HG02642 (cell line): ENCODE data around the gene JMJD1C.
"Not testable (repeated sequence)": the region's sequence is repeated elsewhere in the genome, so short reads cannot be mapped to it uniquely, and the experiment has no call there.

Source experiments
- ATAC-seq: cut with Tn5 transposase; IDR thresholded peaks from one replicate; pipeline ENCODE4 v1.9.1; 2021; ENCODE audit warnings: mild to moderate bottlenecking; ENCODE audit not compliant: unreplicated experiment, poor library complexity

Gene JMJD1C

DNA sequence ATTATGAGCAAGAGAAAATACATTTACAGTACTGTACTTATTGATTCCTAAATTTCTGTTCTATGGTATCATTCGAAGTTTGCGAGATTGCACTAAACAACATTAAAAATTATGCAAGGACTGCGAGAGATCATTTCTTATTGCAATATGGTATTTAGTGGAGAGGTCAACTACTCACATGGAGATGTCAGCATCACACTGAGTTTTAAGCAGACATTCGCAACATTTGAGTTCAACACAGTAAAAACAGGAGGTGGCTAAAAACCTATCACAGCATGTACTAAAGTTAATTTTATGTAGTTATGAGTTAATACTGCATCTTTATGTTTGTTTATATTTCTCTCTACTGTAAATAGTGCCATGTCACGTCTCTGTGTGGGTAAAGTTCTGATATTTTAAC lies 53.5 kb downstream of the JMJD1C start:
- ATAC-seq: no peak

DNA sequence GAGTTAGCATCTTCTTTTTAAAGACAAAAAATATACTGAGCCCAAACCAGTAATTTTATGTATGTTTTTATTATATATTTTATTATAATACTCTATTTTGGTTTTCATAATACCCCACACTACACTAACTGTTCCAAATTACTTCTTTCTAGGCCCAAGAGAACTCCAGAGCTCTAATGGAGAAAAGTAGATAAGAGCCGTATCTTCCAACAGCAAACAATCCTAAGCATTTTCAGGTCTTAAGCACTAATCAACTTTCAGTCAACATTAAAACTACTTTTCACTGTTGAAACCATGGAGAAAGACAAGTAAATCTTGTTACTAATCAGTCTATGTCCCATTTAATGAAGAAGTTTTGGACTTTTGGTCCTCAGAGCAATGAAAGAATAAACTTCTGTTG lies 55.1 kb downstream of the JMJD1C start:
- no peak for ATAC-seq

DNA sequence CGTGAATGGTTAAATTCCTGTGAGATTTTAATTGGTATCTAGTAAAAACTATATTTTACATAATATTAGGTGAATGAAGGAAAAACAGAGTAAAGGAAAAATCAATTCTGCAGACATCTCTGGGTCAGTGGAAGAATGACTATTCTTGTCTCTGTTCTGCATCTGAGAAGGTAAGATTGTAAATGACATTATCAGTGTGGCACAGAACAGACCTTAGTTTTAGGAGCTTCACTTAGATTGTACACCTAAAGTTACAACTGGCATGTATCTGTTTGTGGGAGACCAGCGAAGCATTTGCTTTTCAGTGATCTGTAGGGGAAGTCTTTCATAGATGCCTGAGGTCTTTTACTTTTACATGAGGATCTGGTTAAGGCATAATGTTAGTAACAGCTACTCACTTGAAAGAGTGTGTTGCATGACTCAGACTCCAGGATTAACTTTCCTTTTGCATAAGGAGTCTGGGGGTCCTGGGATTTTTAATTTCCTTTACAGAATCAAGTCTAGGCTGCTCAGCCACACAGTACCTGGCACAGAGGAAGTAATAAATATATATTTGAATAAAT lies 56.2 kb downstream of the JMJD1C start:
- ATAC-seq: no peak

DNA sequence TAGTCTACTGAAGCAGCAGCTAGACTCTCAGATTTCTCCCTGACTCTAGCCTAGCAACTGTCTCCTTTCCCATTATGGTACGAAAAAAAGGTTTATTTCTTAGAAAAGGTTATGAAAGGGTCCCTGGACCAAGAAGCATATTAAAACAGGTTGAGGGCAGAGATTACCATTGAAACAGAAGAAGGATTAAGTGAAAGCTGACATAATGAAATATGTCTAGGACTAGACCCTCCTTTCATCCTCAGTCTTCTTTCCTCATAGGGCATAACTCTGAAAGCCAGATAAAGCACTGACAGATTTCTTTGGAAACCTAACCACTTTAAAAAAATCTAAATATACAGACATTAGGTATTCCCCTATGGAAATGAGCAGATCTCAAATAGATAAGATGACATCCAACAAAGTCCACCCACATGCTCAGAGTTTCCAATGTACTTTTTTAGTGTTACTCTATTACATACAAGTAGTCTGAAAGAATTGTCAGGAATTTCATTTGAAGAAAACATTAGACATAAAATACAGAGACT lies 58.6 kb downstream of the JMJD1C start:
- ATAC-seq: no peak

DNA sequence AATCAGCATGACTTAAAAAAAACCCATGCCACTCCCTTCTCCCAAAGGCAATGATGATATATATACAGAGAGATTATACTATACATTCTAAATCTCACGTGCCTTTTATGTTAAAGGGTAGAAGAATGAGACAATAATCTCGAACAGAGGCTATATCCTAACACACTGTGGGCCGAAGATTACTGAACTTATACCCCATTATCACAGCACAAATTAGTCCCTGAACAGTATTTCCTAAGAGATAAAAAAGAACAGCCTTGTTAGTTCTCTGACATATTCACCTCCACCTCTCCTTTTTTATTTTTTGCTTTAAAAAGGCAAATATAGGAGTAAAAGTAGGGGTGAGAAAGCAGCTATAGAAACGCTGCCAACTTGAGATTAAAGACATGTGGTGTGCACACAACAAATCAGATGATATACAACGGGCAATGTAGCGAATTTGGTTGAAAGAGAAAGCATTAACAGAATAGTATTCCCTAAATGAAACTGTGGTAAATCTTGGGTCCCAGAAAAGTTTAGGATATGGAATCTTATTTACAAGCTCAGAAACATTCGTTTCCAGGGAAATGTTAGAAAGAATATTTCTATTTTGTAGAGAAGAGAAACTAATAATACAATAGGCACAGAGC lies 69.5 kb downstream of the JMJD1C start:
- ATAC-seq: no peak

DNA sequence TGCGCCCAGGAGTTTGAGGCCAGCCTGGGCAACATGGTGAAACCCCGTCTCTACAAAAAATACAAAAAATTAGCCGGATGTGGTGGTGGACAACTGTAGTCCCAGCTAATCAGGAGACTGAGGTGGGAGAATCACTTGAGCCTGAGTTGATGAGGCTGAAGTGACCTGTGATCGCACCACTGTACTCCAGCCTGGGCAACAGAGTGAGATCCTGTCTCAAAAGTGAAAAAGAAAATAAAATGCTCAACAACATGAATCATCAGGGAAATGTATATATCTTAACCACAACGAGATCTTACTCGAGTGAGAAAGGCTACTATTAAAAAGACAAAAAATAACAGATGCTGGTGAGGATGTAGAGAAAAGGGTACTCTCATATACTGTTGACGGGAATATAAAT lies 72.7 kb downstream of the JMJD1C start:
- ATAC-seq: no peak

DNA sequence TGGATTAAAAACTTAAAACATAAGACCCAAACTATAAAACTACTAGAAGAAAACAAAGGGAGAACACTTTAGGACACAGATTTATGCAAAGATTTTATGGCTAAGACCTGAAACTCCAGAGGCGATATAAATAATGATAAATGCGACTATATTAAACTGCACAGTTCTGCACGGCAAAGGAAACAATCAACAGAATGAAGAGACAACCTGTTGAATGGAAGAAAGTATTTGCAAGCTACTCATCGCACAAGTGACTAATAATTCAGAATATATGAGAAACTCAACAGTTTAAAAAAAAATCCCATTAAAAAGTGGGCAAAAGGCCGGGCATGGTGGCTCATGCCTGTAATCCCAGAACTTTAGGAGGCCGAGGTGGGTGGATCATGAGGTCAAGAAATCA lies 73.6 kb downstream of the JMJD1C start:
- ATAC-seq: no peak

DNA sequence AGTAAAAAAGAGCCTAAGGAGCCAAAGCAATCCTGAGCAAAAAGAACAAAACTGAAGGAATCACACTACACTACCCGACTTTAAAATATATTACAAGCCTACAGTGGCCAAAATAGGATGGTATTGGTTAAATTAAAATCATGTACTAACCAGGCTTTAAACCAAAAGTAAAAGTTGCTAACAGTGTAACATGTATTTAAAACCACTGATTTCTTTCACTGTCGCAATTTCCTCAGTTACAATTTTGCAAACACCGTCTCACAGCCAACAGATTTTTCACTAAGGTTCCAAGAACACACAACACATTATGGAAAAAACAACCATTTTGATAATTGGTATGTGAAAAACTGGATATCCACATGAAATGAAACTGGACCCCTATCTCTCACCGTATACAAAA lies 74.0 kb downstream of the JMJD1C start:
- no peak for ATAC-seq

DNA sequence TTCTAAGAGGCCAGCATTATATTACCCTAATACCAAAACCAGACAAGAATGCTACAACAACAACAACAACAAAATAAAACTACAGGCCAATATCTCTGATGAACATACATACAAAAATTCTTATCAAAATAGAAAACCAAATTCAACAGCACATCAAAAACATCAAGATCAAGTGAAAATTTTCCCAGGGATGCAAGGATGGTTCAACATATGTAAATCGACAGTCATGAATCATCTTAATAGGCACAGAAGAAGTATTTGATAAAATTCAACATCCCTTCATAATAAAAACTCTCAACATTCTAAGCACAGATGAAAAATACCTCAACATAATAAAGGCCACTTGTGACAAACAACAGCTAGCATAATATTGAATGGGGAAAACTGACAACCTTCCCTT lies 75.3 kb downstream of the JMJD1C start:
- no peak for ATAC-seq

DNA sequence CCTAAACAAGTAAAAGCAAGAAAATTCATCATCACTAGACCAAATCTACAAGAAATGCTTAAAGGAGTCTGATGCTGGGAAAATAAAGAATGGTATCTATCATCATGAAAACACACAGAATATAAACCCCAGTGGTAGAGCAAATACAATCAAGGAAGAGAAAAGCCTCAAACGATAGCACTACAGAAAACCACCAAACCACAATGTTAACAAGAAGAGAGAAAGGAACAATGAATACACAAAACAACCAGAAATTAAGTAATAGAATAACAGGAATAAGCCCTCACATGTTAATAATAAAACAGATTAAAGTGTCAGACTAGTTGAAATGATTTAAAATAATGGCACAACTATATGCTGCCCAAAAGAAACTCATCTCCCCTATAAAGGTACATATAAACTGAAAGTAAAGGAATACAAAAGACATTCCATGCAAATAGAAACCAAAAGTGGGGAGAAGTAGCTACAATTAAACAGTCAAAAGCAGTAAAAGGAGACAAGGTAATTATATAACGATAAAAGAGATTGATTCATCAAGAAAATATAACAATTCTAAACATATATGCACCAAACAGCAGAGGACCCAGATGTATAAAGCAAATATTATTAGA lies 77.3 kb downstream of the JMJD1C start:
- no peak for ATAC-seq

DNA sequence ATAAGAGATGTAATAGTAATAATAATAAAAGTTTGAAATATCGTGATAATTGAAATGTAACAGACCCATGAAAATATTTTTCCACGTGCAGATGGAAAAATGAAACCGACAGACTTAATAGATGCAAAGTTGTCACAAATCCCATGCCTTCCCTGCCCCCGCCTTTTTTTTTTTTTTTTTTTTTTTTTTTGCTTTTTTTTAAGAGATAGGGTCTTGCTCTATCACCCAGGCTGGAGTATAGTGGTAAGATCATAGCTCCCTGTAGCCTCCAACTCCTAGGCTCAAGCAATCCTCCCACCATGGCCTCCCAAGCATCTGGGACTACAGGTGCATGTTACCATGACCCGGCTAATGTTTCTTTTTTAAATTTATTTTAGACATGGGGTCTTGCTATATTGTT lies 80.5 kb downstream of the JMJD1C start:
- ATAC-seq: no peak

DNA sequence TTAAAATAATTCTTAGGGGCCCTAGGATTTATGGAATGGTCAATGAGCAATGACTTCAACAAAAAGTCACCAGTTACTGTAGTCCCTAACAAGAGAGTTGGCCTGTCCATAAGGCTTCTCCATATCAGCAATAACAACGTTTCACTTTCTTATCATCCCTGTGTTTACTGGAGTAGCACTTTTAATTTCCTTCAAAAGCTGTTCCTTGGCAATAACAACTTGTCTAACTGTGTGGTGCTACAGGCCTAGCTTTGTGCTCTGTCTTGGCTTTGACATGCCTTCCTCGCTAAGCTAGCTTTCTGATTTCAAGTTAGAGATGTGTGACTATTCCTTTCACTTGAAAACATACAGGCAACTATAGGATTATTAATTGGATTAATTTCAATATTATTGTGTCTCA lies 81.1 kb downstream of the JMJD1C start:
- ATAC-seq: no peak

DNA sequence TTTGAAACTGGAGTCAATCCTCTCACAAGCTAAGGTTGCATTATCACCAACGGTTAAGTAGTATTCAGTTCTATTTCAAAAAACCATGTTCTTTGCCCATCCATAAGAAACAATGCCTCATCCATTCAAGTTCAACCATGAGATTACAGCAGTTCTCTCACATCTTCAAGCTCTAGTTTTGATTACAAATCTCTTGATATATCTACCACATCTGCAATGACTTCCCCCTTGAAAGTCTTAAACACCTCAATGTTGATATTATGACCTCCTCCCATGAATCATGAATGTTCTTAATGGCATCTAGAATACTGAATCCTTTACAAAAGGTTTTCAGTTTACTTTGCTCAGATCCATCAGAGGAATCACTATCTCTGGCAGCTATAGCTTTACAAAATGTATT lies 81.8 kb downstream of the JMJD1C start:
- ATAC-seq: no peak

DNA sequence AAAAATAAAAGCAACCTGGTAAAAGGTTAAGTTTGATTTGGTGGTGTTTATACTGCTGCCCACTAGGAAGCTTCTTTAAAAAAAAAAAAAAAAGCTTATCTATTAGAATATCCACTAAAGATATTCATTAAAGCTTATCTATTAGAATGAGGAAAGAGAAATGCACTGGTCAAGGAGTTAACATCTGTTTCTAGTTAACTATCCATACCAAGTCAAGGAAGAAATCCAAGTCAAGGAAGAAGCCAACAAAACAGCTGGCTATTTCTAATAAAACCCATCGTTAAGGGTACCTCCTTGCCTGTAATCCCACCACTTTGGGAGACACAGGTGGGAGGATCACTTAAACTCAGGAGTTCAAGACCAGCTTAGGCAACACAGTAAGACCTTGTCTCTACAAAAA lies 82.6 kb downstream of the JMJD1C start:
- no peak for ATAC-seq

DNA sequence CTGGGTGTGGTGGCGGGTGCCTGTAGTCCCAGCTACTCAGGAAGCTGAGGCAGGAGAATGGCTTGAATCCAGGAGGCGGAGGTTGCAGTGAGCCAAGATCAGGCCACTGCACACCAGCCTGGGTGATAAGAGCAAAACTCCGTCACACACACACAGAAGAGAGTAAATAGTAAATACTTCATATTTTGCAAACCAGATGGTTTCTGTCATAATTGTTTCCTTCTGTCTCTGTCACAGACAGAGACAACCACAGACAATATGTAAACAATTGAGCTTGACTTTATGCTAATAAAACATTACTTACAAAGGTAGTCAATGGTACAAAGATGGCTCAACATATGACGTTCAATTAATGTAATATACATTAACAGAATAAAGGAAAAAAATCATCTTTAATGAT lies 83.7 kb downstream of the JMJD1C start:
- ATAC-seq: no peak

DNA sequence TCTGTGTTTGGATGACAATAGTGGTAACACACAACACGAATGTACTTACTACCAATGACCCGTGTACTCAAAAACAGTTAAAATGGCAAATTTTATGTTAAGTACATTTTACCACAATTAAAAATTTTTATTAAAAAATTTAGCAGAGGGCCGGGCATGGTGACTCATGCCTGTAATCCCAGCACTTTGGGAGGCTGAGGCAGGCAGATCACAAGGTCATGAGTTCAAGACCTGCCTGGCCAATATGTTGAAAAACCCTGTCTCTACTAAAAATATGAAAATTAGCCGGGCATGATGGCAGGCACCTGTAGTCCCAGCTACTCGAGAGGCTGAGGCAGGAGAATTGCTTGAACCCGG lies 88.5 kb downstream of the JMJD1C start:
- not testable (repeated sequence) for ATAC-seq

DNA sequence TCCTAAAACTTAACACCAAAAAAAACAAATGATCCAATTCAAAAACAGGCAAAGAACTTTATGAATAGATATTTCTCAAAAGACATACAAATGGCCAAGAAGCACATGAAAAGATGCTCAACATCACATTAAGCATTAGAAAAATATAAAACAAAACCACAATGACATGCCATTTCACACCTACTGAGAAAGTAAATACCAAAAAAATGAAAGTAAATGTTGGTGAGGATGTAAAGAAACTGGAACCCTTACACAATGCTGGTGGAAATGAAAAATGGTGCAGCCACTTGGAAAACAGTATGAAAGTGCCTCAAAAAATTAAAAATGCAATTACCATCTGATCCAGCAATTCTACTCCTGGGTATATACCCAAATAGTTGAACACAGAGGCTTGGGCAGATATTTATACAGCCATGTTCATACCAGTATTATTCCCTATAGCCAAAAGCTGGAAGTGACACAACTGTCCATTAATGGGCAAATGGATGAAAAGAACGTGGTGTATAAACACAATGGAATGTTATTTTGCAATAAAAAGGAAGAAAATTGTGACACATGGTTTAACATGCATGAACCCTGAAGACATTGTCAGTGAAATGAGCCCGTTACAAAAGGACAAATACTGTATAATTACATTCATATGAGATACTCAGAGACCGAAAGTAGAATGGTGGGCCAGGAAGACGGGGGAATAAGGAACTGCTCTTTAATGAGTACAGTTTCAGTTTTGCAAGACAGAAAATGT lies 89.0 kb downstream of the JMJD1C start:
- peak; percentile 98 for ATAC-seq

DNA sequence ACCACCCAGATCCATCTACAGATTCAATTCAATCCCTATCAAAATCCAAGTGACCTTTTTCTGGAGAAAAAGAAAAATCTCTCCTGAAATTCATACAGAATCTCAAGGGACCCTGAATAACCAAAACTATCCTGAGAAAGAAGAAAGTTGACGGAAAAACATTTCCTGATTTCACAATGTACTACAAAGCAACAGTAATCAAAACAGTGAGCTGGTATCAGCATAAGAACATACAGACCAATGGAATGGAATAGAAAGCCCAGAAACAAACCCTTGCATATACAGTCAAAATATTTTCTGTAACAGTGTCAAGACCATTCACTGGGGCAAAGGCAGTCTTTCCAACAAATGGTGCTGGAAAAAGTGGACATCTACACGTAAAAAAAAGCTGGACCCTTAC lies 89.9 kb downstream of the JMJD1C start:
- ATAC-seq: no peak

DNA sequence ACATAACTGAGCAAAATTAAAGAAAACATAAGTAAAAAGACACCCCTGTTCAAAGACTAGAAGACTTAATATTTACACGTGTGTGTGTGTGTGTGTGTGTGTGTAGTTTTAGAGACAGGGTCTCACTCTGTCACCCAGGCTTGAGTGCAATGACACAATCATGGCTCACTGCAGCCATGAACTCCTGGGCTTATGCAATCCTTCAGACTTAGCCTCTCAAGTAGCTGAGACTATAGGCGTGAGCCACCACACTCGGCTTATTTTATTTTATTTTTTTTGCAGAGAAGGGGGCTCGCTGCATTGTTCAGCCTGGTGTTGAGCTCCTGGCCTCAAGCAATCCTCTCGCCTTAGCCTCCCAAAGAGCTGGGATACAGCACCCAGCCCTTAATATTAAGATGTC lies 90.3 kb downstream of the JMJD1C start:
- ATAC-seq: no peak

DNA sequence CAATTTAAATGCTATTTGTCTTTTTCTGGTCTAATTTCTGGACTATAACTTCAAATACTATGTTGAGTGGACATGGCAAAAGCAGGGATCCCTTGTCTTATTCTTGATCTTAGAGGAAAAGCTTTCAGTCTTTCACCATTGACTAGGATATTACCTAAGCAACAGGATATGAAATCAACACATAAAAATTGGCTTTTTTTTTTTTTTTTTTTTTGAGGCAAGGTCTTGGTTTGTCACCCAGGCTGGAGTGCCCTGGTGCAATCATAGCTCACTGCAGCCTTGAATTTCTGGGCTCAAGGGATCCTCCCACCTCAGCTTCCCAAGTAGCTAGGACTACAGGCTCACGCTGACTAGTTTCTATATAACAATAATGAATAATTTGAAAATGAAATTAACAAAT lies 90.8 kb downstream of the JMJD1C start:
- ATAC-seq: no peak

DNA sequence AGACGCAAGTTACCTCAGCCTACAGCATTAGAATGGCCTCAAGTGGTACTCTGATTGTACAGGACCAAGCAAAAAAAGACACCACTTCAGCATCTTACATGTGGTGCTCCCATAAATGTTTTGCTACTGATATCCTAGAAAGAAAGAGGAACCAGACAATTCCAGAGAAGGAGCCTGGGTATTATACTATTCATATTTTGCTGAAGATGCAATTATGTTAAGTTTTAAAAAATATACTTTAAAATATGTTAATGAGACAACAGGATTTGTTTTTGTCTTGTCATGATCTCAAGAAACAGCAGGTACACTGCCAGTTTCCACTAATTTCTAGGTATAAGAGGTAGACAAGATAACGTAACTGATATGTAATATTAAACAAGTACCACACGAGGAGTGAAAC lies 92.6 kb downstream of the JMJD1C start:
- ATAC-seq: no peak
